ENCODE measurements around the gene FLOT2.
"Not testable (repeated sequence)": the region's sequence is repeated elsewhere in the genome, so short reads cannot be mapped to it uniquely, and the experiment has no call there.

FLOT2 gene

GRCh38 chr17:28893248-28894183 lies 4.0 kb downstream of the FLOT2 start:
- DNase-seq: not testable (repeated sequence)

- DNase-seq: no peak
These were observed 5.5 kb downstream of the FLOT2 start for GRCh38 chr17:28892024-28892423.

GRCh38 chr17:28891201-28891600 lies 6.3 kb downstream of the FLOT2 start:
- no peak for DNase-seq

- no peak for DNase-seq
These were observed 7.5 kb downstream of the FLOT2 start for GRCh38 chr17:28889996-28890395.

GRCh38 chr17:28888832-28889231 lies 8.7 kb downstream of the FLOT2 start:
- DNase-seq: no peak

GRCh38 chr17:28887871-28888471 lies 9.6 kb downstream of the FLOT2 start:
- DNase-seq: no peak

GRCh38 chr17:28885951-28886350 lies 11.6 kb downstream of the FLOT2 start:
- DNase-seq: no peak

- no peak for DNase-seq
These were observed 12.2 kb downstream of the FLOT2 start for GRCh38 chr17:28885363-28885762.

- no peak for DNase-seq
These were observed 13.4 kb downstream of the FLOT2 start for GRCh38 chr17:28883967-28884702.

- no peak for DNase-seq
These were observed 15.2 kb downstream of the FLOT2 start for GRCh38 chr17:28882154-28882895.

GRCh38 chr17:28881533-28882056 lies 15.9 kb downstream of the FLOT2 start:
- no peak for DNase-seq

- DNase-seq: no peak
These were observed 17.0 kb downstream of the FLOT2 start for GRCh38 chr17:28880572-28880945.

- DNase-seq: no peak
These were observed 17.5 kb downstream of the FLOT2 start for GRCh38 chr17:28879886-28880571.

- no peak for DNase-seq
These were observed 18.6 kb downstream of the FLOT2 start for GRCh38 chr17:28878981-28879380.

GRCh38 chr17:28878158-28878910 lies 19.2 kb downstream of the FLOT2 start:
- DNase-seq: no peak

- DNase-seq: not testable (repeated sequence)
These were observed 20.3 kb downstream of the FLOT2 start for GRCh38 chr17:28877150-28877711.

GRCh38 chr17:28875848-28876550 lies 21.5 kb downstream of the FLOT2 start:
- no peak for DNase-seq

GRCh38 chr17:28874750-28875149 lies 22.8 kb downstream of the FLOT2 start:
- DNase-seq: no peak

- no peak for DNase-seq
These were observed 23.7 kb downstream of the FLOT2 start for GRCh38 chr17:28873839-28874238.

GRCh38 chr17:28871056-28871579 lies 26.4 kb downstream of the FLOT2 start:
- DNase-seq: no peak

Measured in amniotic stem cell (primary cell).